Common myeloid progenitor, CD34-positive (primary cell): ENCODE measurements around the gene TBL1Y.
"Not testable (repeated sequence)": the region's sequence is repeated elsewhere in the genome, so short reads cannot be mapped to it uniquely, and the experiment has no call there.

Experiments
- CTCF ChIA-PET: fragments of 350-600 bp; sonication (Branson Sonifier 250); formaldehyde crosslinking; loops from one replicate; lab custom pipeline; 2021; ENCODE audit warnings: antibody characterized with exemption; lab: Charles Lee
- POLR2A ChIA-PET: fragments of 350-600 bp; sonication (Branson Sonifier 250); formaldehyde crosslinking; loops from one replicate; lab custom pipeline; 2021; ENCODE audit warnings: antibody characterized with exemption; lab: Charles Lee
- DNase-seq, 3 donors: peaks; one replicate each; pipeline versions ENCODE4 v3.0.0 to v3.0.0-alpha.2; 2013
- H3K27ac ChIP-seq, 2 experiments: 1 replicate in 1 of 2; 2 replicates in 1 of 2; pipeline ENCODE4 v1.7.0; 2013; ENCODE audit warnings: inconsistent platforms in 2 of 2, low read length in 2 of 2, mild to moderate bottlenecking in 2 of 2, low read depth in 1 of 2, moderate library complexity in 1 of 2; ENCODE audit not compliant: severe bottlenecking in 2 of 2, insufficient read depth in 1 of 2, poor library complexity in 1 of 2
- H3K27me3 ChIP-seq, 5 experiments: replicated peaks in 2 of 5; 1 replicate in 3 of 5; 2 replicates in 2 of 5; pipeline versions ENCODE4 v1.6.1 to v1.7.0; 2013; ENCODE audit warnings: low read length in 4 of 5, mild to moderate bottlenecking in 2 of 5, moderate library complexity in 2 of 5, inconsistent platforms in 1 of 5; ENCODE audit not compliant: insufficient read depth in 5 of 5, control insufficient read depth in 4 of 5
- H3K36me3 ChIP-seq, 4 experiments: 1 replicate in 2 of 4; 2 replicates in 2 of 4; pipeline versions ENCODE4 v1.6.1 to v1.7.0; 2013; ENCODE audit warnings: low read length in 3 of 4, control low read depth in 1 of 4, mild to moderate bottlenecking in 1 of 4; ENCODE audit not compliant: control insufficient read depth in 4 of 4, insufficient read depth in 4 of 4
- H3K4me1 ChIP-seq, 4 experiments: 1 replicate in 3 of 4; 2 replicates in 1 of 4; pipeline versions ENCODE4 v1.6.1 to v1.7.1; 2013; ENCODE audit warnings: low read length in 3 of 4, mild to moderate bottlenecking in 3 of 4, control low read depth in 1 of 4, inconsistent platforms in 1 of 4, moderate library complexity in 1 of 4; ENCODE audit not compliant: control insufficient read depth in 4 of 4, insufficient read depth in 4 of 4; ENCODE audit errors: control extremely low read depth in 1 of 4
- H3K4me3 ChIP-seq, 7 experiments: 1 replicate in 4 of 7; 2 replicates in 3 of 7; pipeline versions ENCODE4 v1.5.1 to v1.7.0; 2013; ENCODE audit warnings: mild to moderate bottlenecking in 7 of 7, low read length in 6 of 7, moderate library complexity in 6 of 7, inconsistent platforms in 2 of 7, low read depth in 2 of 7, control low read depth in 1 of 7; ENCODE audit not compliant: insufficient read depth in 4 of 7, control insufficient read depth in 1 of 7; ENCODE audit errors: extremely low read depth in 1 of 7
- H3K9me3 ChIP-seq, 5 experiments: 1 replicate in 4 of 5; 2 replicates in 1 of 5; pipeline versions ENCODE4 v1.6.1 to v1.7.1; 2013; ENCODE audit warnings: low read length in 4 of 5, mild to moderate bottlenecking in 2 of 5, inconsistent platforms in 1 of 5, low read depth in 1 of 5, moderate library complexity in 1 of 5; ENCODE audit not compliant: control insufficient read depth in 4 of 5, insufficient read depth in 2 of 5; ENCODE audit errors: control extremely low read depth in 1 of 5
- WGBS: methylation state at CpG from one replicate; pipeline ENCODE4 v1.1.5; 2013; ENCODE audit not compliant: insufficient coverage; 5-methylcytosine and 5-hydroxymethylcytosine counted together

The TBL1Y gene

DNA sequence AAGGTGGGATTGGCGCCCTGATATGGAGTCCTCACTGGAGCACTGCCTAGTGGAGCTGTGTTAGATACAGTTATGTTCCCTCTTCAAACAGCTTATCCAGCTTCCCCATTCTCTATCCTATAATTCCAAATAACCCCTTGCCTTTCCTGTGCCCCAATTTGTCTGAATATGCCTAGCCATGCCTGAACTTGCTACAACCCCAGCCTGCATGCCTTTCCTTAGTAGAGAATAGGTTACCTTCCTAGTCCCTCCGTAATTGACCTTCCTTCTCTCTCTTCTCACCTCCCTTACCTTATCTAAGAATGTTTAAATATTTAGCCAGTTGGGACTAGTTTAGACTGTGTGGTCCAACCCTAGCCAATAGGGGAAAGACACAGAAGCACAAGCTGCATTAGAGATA is 102.6 kb downstream of the TBL1Y start:
- CTCF ChIA-PET, result no interaction called here
- POLR2A ChIA-PET, result no interaction called here
- no peaks in the 10 kb centered on the region for H3K36me3 ChIP-seq
- H3K27ac ChIP-seq, result no peak overlapping the region
- no CpG with 5 or more reads among the region's 2 CpGs for WGBS
- H3K9me3 ChIP-seq, result no peaks in the 10 kb centered on the region
- H3K4me1 ChIP-seq, result no peaks in the 10 kb centered on the region
- no peaks in the 10 kb centered on the region for H3K27me3 ChIP-seq
- no peak for DNase-seq
- H3K4me3 ChIP-seq, result no peak overlapping the region

DNA sequence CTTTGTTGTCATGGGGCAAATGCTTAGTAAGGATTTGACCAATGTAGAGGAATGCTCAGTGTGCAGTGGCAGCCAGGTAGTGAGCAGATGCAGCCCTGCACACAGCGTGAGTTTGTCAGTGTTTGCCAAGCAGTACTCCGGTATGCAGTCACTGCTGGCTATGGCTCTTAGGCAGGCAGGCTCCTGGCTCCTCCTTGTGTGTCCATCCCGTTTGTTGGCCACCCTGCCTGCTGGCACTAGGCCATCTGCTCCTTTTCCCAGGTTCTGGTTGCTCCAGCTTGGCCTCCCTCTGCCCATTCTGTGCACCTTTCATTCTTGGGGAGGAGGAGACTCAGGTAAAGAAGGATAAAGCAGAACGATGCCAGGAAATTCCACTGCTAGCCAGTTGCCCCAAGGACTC is 106.0 kb downstream of the TBL1Y start:
- ChIA-PET CTCF (no interaction called here), POLR2A (no interaction called here)
- Histone ChIP-seq H3K27ac (no peak overlapping the region), H3K36me3 (no peaks in the 10 kb centered on the region), H3K27me3 (no peaks in the 10 kb centered on the region), H3K4me1 (no peaks in the 10 kb centered on the region), H3K4me3 (no peak overlapping the region), H3K9me3 (no peaks in the 10 kb centered on the region)
- WGBS, result no CpG with 5 or more reads among the region's 4 CpGs
- no peak for DNase-seq

DNA sequence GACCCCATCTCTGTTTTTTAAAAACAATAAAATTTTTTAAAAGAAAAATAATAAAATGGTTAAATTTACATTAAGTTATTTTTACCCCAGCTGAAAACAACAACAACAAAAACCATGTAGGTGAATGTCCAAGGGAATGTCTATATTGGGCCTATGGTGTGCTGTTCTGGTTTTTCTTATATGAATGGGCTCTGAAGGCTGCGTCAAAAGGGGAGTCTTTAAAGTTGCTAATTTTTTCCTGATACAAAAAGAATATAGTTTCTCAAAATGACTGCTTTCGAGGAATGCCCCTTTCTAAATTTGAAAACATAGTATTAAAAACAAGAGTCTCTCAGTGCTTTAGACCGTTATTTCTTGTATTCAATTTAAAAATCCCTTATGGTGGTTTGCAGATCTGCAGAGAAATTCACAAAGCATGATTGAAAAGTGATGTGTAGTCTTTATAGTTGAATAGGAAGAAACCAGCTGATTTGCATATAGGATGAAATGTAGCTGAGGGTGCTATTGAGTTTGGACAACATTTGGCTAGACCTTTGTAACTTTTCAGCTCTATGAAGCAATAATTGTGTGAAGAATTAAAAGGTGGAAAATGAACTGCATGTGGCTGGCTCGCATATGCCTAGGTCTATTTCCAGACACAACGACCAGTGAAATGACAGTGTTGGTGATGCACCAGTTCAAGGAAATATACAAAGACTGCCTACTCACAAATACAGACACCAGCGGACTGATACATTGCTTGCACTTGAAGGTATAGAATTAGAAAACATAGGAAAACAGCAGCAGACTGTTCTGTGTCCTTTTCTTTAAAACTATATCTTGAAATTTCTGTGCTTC is 107.0 kb downstream of the TBL1Y start:
- ChIA-PET POLR2A (no interaction called here), CTCF (no interaction called here)
- whole genome bisulfite sequencing, result no CpG with 5 or more reads among the region's 6 CpGs

DNA sequence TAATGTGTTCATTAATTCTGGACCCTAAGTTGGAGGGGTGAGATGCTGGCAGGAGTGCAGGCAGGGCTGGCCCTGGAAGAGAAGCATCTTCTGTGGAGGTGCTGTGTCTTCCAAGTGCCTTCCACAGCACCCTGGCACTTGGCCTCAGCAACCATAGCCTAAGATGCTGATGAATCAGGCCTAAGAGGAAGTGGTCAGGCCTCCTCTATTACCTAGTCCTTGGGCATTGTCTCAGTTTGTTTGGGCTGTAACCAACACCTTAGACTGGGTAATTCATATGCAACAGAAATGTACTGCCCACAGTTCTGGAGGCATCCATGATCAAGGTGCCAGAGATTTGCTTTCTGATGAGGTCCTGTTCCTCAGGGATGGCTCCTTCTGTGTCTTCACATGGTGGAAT is 128.5 kb downstream of the TBL1Y start:
- no peak overlapping the region for H3K27ac ChIP-seq
- no peaks in the 10 kb centered on the region for H3K36me3 ChIP-seq
- H3K4me1 ChIP-seq, result no peaks in the 10 kb centered on the region
- no peaks in the 10 kb centered on the region for H3K27me3 ChIP-seq
- H3K9me3 ChIP-seq, result no peaks in the 10 kb centered on the region
- POLR2A ChIA-PET, result no interaction called here
- CTCF ChIA-PET, result no interaction called here
- no peak for DNase-seq
- no peak overlapping the region for H3K4me3 ChIP-seq

More for the DNA sequence above, 107.0 kb downstream of the TBL1Y start:
- Histone ChIP-seq H3K27ac (no peak overlapping the region), H3K9me3 (no peaks in the 10 kb centered on the region), H3K4me1 (no peaks in the 10 kb centered on the region), H3K36me3 (no peaks in the 10 kb centered on the region), H3K4me3 (no peak overlapping the region), H3K27me3 (no peaks in the 10 kb centered on the region)
- DNase-seq, result no peak

DNA sequence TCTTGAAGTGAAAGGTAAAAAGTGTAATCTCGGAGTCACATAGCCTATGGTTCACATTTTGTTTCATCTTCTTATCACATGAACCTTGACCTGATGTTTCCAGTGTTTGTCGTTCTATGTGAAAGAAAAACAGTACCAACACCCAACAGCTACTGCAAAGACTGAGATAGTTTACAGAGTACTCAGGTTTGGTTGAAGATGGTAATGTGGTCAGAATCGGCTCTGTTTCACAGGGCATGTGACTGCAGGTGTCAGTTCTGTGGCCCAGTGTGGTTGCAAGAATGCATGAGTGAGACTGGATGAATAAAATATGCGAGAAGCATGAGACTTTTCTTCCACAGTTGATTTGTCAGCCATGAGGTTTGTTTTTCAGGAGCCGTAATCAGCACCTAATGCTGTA is 130.2 kb downstream of the TBL1Y start:
- WGBS, result no CpG with 5 or more reads among the region's 5 CpGs

DNA sequence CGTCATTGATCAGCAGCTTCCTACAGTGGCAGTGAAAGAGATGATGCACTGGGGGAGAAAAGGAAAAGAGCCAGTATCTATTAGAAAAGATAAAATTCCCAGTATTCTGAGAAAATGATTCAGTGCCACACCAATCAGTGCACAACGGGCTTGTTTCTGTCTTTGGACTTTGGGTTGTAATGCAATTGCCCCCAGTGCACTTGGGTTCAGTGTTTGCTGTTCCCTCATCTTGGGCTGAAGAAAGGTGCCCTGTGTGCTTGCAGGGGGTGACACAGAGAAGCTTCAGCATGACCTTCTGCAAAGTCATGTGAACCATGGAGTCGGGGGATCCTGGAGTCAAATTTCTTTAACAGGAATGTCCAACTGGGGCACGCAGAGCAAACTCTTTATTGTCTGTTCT is 131.5 kb downstream of the TBL1Y start:
- DNase-seq, result no peak
- POLR2A ChIA-PET, result no interaction called here
- H3K27me3 ChIP-seq, result no peaks in the 10 kb centered on the region
- no peaks in the 10 kb centered on the region for H3K9me3 ChIP-seq
- CTCF ChIA-PET, result no interaction called here
- no peaks in the 10 kb centered on the region for H3K4me1 ChIP-seq
- no peaks in the 10 kb centered on the region for H3K36me3 ChIP-seq
- H3K4me3 ChIP-seq, result no peak overlapping the region
- no peak overlapping the region for H3K27ac ChIP-seq
- no CpG with 5 or more reads among the region's 4 CpGs for WGBS

More for the DNA sequence above, 130.2 kb downstream of the TBL1Y start:
- H3K9me3 ChIP-seq, result no peaks in the 10 kb centered on the region
- no peak for DNase-seq
- ChIA-PET CTCF (no interaction called here), POLR2A (no interaction called here)
- no peaks in the 10 kb centered on the region for H3K4me1 ChIP-seq
- H3K36me3 ChIP-seq, result no peaks in the 10 kb centered on the region
- no peak overlapping the region for H3K4me3 ChIP-seq
- H3K27ac ChIP-seq, result no peak overlapping the region
- H3K27me3 ChIP-seq, result no peaks in the 10 kb centered on the region

DNA sequence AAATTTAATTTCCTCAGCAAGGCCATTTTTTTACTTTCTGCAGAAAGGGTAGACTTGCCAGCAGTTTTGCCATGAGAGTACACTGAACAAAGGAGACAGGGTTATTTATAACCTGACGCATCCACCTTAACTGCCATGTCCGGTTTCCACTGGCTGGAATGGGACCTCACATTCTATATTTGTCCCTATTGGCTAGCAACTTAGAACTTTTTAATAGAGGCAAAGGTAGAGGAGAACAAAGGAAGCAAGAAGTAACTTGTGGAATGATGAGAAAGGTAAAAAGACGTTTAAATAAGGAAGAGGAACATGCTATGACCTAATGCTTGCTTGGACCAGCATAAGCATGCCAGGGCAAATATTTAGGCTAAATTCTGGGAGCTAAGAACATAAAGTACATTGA is 142.0 kb downstream of the TBL1Y start:
- H3K4me3 ChIP-seq, H3K9me3 ChIP-seq, H3K36me3 ChIP-seq, H3K27me3 ChIP-seq, DNase-seq, POLR2A ChIA-PET, H3K4me1 ChIP-seq, CTCF ChIA-PET, H3K27ac ChIP-seq: not testable (repeated sequence)
- no CpG with 5 or more reads among the region's 3 CpGs for WGBS
